GM23338 (cell line): ENCODE measurements around the gene ST7L. TPM values are rescaled to one million over a fixed set of nuclear protein-coding genes. Genes with fewer than 3 reads are reported as not detected.

Source experiments
- ATAC-seq: fragments of 200-7000 bp; cut with Tn5 transposase; 3 replicates; pipeline ENCODE4 v1.9.1; 2020
- DNase-seq: peaks from one replicate; pipeline ENCODE4 v3.0.0-alpha.2; 2015; ENCODE audit warnings: low spot score
- H2AFZ ChIP-seq: fragments of 200-600 bp; sonication (generic); 2 replicates; pipeline ENCODE4 v1.8.0; 2016; ENCODE audit warnings: antibody characterized with exemption, mild to moderate bottlenecking, moderate library complexity
- H3F3A ChIP-seq: fragments of 200-600 bp; sonication (generic); replicated peaks from 2 replicates; pipeline ENCODE4 v1.8.0; 2017; ENCODE audit warnings: antibody characterized with exemption, mixed run types, low read depth
- H3K27ac ChIP-seq: fragments of 200-600 bp; sonication (generic); 2 replicates; pipeline ENCODE4 v1.6.1; 2016; ENCODE audit warnings: low read depth
- H3K27me3 ChIP-seq: fragments of 200-600 bp; sonication (generic); 2 replicates; pipeline ENCODE4 v1.8.0; 2016; ENCODE audit warnings: mild to moderate bottlenecking, mixed run types, moderate library complexity; ENCODE audit not compliant: insufficient read depth
- H3K36me3 ChIP-seq: fragments of 200-600 bp; sonication (generic); 2 replicates; pipeline ENCODE4 v1.8.0; 2016; ENCODE audit warnings: mild to moderate bottlenecking; ENCODE audit not compliant: insufficient read depth
- H3K4me1 ChIP-seq: fragments of 200-600 bp; sonication (generic); 2 replicates; pipeline ENCODE4 v1.8.0; 2016; ENCODE audit warnings: mild to moderate bottlenecking, moderate library complexity; ENCODE audit not compliant: insufficient read depth
- H3K4me2 ChIP-seq: fragments of 200-600 bp; sonication (generic); 2 replicates; pipeline ENCODE4 v1.7.1; 2017; ENCODE audit warnings: mixed run types
- H3K4me3 ChIP-seq: fragments of 200-600 bp; sonication (generic); 2 replicates; pipeline ENCODE4 v1.6.1; 2016; ENCODE audit warnings: mixed run types
- H3K79me2 ChIP-seq: fragments of 200-600 bp; sonication (generic); replicated peaks from 2 replicates; pipeline ENCODE4 v1.8.0; 2017; ENCODE audit warnings: mild to moderate bottlenecking; ENCODE audit not compliant: insufficient read depth
- H3K9me2 ChIP-seq: fragments of 200-600 bp; sonication (generic); 2 replicates; pipeline ENCODE4 v1.8.0; 2017; ENCODE audit not compliant: insufficient read depth
- H4K20me1 ChIP-seq: fragments of 200-600 bp; sonication (generic); replicated peaks from 2 replicates; pipeline ENCODE4 v1.8.0; 2017; ENCODE audit warnings: mild to moderate bottlenecking; ENCODE audit not compliant: insufficient read depth
- H3K27ac Mint-ChIP-seq: 2 replicates; pipeline ENCODE4 v1.8.0; 2020; ENCODE audit warnings: inconsistent platforms, mild to moderate bottlenecking, moderate library complexity, mixed read lengths
- H3K27me3 Mint-ChIP-seq: 3 replicates; pipeline ENCODE4 v1.8.0; 2022; ENCODE audit warnings: low read depth, mild to moderate bottlenecking, moderate library complexity, mixed read lengths, inconsistent platforms; ENCODE audit not compliant: insufficient read depth, poor library complexity
- H3K36me3 Mint-ChIP-seq: 3 replicates; pipeline ENCODE4 v1.8.0; 2021; ENCODE audit warnings: low read depth, mild to moderate bottlenecking, inconsistent platforms, moderate library complexity, mixed read lengths
- H3K4me1 Mint-ChIP-seq: 3 replicates; pipeline ENCODE4 v1.8.0; 2020; ENCODE audit warnings: mild to moderate bottlenecking, inconsistent platforms, mixed read lengths
- H3K4me3 Mint-ChIP-seq: 3 replicates; pipeline ENCODE4 v1.8.0; 2021; ENCODE audit warnings: moderate library complexity, mild to moderate bottlenecking, inconsistent platforms, mixed read lengths
- H3K9me3 Mint-ChIP-seq: 3 replicates; pipeline ENCODE4 v1.8.0; 2020; ENCODE audit warnings: moderate library complexity, mild to moderate bottlenecking, inconsistent platforms, mixed read lengths
- CREB1 ChIP-seq: fragments of 250-450 bp; sonication (Bioruptor Pico); IDR thresholded peaks from 2 replicates; pipeline ENCODE4 v1.5.0; 2020; ENCODE audit warnings: low read depth, mild to moderate bottlenecking, moderate library complexity
- CTCF ChIP-seq, 2 experiments: fragments of 200-600 bp in 1 of 2; sonication (generic) in 1 of 2; conservative IDR thresholded peaks; 2 replicates each; pipeline versions ENCODE4 v1.5.1 to v1.6.1; 2016 to 2017; ENCODE audit warnings: antibody characterized with exemption in 2 of 2, low read depth in 2 of 2, mild to moderate bottlenecking in 2 of 2, moderate library complexity in 1 of 2
- EZH2phosphoT487 ChIP-seq: fragments of 200-600 bp; sonication (generic); IDR thresholded peaks from one replicate; pipeline ENCODE4 v1.8.1; 2018; ENCODE audit warnings: antibody characterized with exemption; ENCODE audit not compliant: unreplicated experiment
- POLR2AphosphoS5 ChIP-seq: IDR thresholded peaks from 2 replicates; pipeline ENCODE4 v1.6.1; 2016; ENCODE audit warnings: antibody characterized with exemption, low read depth
- polyA plus RNA-seq: library from polyadenylated mRNA; unstranded; fragments of >200 nt; fragmentation: Nextera tagmentation; extraction: Ambion mirVana; gene quantifications from 2 replicates; pipeline ENCODE4 v1.2.1, GENCODE V29; 2016
- total RNA-seq: library from RNA; depleted of rRNA; stranded (reverse); fragments of >200 nt; shearing (Covaris generic); gene quantifications from 2 replicates; pipeline ENCODE4 v1.2.3, GENCODE V29; 2014
- TF ChIP-seq, protein P1 (sequence below): IDR thresholded peaks from one replicate; pipeline ENCODE4 v1.6.1; 2018; ENCODE audit warnings: antibody characterized with exemption; ENCODE audit not compliant: unreplicated experiment

ST7L gene
- total and polyA plus RNA-seq, 2 experiments from 2014 or later = 18.2 to 21.0 TPM

GRCh38 chr1:112516141-112516540, 102.8 kb downstream of the ST7L start:
- H3F3A ChIP-seq = no peaks in the 10 kb centered on the region
- H3K4me2 ChIP-seq = no peak overlapping the region
- peaks cover 6% of the 10 kb centered on the region; the same call in 1 of the 2 replicates for H4K20me1 ChIP-seq
- H3K27ac ChIP-seq = no peak overlapping the region
- ATAC-seq (no peak), DNase-seq (no peak)
- Mint-ChIP-seq H3K4me3 (no peak overlapping the region), H3K9me3 (no peaks in the 10 kb centered on the region), H3K4me1 (peaks cover 14% of the 10 kb centered on the region; the same call in 2 of the 3 replicates), H3K27ac (no peak overlapping the region), H3K36me3 (no peaks in the 10 kb centered on the region), H3K27me3 (peaks cover 9% of the 10 kb centered on the region)
- H3K36me3 ChIP-seq = no peaks in the 10 kb centered on the region
- peaks cover 11% of the 10 kb centered on the region; the same call in 1 of the 2 replicates for H3K4me1 ChIP-seq
- no peaks in the 10 kb centered on the region for H3K79me2 ChIP-seq
- H3K27me3 ChIP-seq = peaks cover 21% of the 10 kb centered on the region
- TF ChIP-seq CTCF (conservative IDR thresholded peaks at IDR 0.05; ENCODE audit: low read depth in 2 of 2) = no peak
- TF ChIP-seq CREB1 (CRISPR knock-in tag) = no peak
- TF ChIP-seq POLR2AphosphoS5 = no peak
- H2AFZ ChIP-seq = no peak overlapping the region
- no peaks in the 10 kb centered on the region for H3K9me2 ChIP-seq
- H3K4me3 ChIP-seq = no peak overlapping the region

GRCh38 chr1:112515311-112516009, 103.5 kb downstream of the ST7L start:
- H3K27me3 Mint-ChIP-seq = peaks cover 15% of the 10 kb centered on the region
- Histone ChIP-seq H3K4me1 (peaks cover 17% of the 10 kb centered on the region), H3K4me3 (no peak overlapping the region), H3K36me3 (no peaks in the 10 kb centered on the region), H4K20me1 (peaks cover 6% of the 10 kb centered on the region; the same call in 1 of the 2 replicates), H3K79me2 (no peaks in the 10 kb centered on the region), H3K27ac (no peak overlapping the region), H3K27me3 (peaks cover 28% of the 10 kb centered on the region), H3F3A (no peaks in the 10 kb centered on the region), H3K9me2 (no peaks in the 10 kb centered on the region), H2AFZ (no peak overlapping the region), H3K4me2 (no peak overlapping the region)
- no peaks in the 10 kb centered on the region for H3K36me3 Mint-ChIP-seq
- TF ChIP-seq, protein P1, sequence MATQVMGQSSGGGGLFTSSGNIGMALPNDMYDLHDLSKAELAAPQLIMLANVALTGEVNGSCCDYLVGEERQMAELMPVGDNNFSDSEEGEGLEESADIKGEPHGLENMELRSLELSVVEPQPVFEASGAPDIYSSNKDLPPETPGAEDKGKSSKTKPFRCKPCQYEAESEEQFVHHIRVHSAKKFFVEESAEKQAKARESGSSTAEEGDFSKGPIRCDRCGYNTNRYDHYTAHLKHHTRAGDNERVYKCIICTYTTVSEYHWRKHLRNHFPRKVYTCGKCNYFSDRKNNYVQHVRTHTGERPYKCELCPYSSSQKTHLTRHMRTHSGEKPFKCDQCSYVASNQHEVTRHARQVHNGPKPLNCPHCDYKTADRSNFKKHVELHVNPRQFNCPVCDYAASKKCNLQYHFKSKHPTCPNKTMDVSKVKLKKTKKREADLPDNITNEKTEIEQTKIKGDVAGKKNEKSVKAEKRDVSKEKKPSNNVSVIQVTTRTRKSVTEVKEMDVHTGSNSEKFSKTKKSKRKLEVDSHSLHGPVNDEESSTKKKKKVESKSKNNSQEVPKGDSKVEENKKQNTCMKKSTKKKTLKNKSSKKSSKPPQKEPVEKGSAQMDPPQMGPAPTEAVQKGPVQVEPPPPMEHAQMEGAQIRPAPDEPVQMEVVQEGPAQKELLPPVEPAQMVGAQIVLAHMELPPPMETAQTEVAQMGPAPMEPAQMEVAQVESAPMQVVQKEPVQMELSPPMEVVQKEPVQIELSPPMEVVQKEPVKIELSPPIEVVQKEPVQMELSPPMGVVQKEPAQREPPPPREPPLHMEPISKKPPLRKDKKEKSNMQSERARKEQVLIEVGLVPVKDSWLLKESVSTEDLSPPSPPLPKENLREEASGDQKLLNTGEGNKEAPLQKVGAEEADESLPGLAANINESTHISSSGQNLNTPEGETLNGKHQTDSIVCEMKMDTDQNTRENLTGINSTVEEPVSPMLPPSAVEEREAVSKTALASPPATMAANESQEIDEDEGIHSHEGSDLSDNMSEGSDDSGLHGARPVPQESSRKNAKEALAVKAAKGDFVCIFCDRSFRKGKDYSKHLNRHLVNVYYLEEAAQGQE = peak; percentile 72
- no peak for TF ChIP-seq EZH2phosphoT487
- ATAC-seq (peak; percentile 90), DNase-seq (peak; percentile 61)
- peaks cover 19% of the 10 kb centered on the region for H3K4me1 Mint-ChIP-seq
- no peak overlapping the region for H3K4me3 Mint-ChIP-seq
- H3K27ac Mint-ChIP-seq = no peak overlapping the region
- H3K9me3 Mint-ChIP-seq = no peaks in the 10 kb centered on the region; the same call in 2 of the 3 replicates
